HepG2 (cell line): ENCODE data around the gene CEP250.

Source experiments
- BHLHE40 ChIP-seq: IDR thresholded peaks from 2 replicates; pipeline ENCODE4 v1.6.1; 2011; ENCODE audit warnings: low read length, improper control_type of control experiment
- CBX5 ChIP-seq: sonication (generic); formaldehyde crosslinking; IDR thresholded peaks from 2 replicates; pipeline ENCODE4 v1.4.0; 2020; ENCODE audit warnings: missing genetic modification reagents, borderline replicate concordance
- CENPT ChIP-seq: sonication (generic); formaldehyde crosslinking; IDR thresholded peaks from 2 replicates; pipeline ENCODE4 v1.8.0; 2022; ENCODE audit warnings: low read depth, mild to moderate bottlenecking, moderate library complexity, missing genetic modification reagents
- CREM ChIP-seq, 2 experiments: sonication (generic) in 1 of 2; formaldehyde crosslinking in 1 of 2; IDR thresholded peaks; 2 replicates each; pipeline versions ENCODE4 v1.4.0 to v1.6.1; 2016 to 2020; ENCODE audit warnings: antibody characterized with exemption in 1 of 2, mild to moderate bottlenecking in 1 of 2, missing genetic modification reagents in 1 of 2
- CTCF ChIP-seq: sonication (generic); formaldehyde crosslinking; IDR thresholded peaks from 2 replicates; pipeline ENCODE4 v1.5.0; 2020; ENCODE audit warnings: mild to moderate bottlenecking, missing genetic modification reagents, moderate library complexity
- EZH2 ChIP-seq: conservative IDR thresholded peaks from 2 replicates; pipeline ENCODE4 v1.6.1; 2012; ENCODE audit warnings: mild to moderate bottlenecking, low read depth, low read length, moderate library complexity
- HDAC1 ChIP-seq: sonication (generic); formaldehyde crosslinking; IDR thresholded peaks from 2 replicates; pipeline ENCODE4 v1.5.1; 2020; ENCODE audit warnings: mild to moderate bottlenecking, missing genetic modification reagents
- THRA ChIP-seq: sonication (generic); formaldehyde crosslinking; IDR thresholded peaks from 2 replicates; pipeline ENCODE4 v1.4.0; 2020; ENCODE audit warnings: missing genetic modification reagents, borderline replicate concordance
- YY1 ChIP-seq: IDR thresholded peaks from 2 replicates; pipeline ENCODE4 v1.6.1; 2011; ENCODE audit warnings: low read length, low read depth, moderate library complexity, mild to moderate bottlenecking; ENCODE audit not compliant: insufficient read depth, insufficient replicate concordance
- ZNF740 ChIP-seq: sonication (generic); formaldehyde crosslinking; IDR thresholded peaks from 2 replicates; pipeline ENCODE4 v1.4.0; 2020; ENCODE audit warnings: missing genetic modification reagents

- TF ChIP-seq HDAC1 (CRISPR knock-in tag): no peak
- TF ChIP-seq ZNF740 (CRISPR knock-in tag): no peak
- TF ChIP-seq BHLHE40: no peak
- no peak for TF ChIP-seq THRA
- TF ChIP-seq CBX5 (CRISPR knock-in tag): no peak
- TF ChIP-seq EZH2: no peak
- TF ChIP-seq CREM (IDR thresholded peaks at IDR 0.05): no peak
- TF ChIP-seq CREM (CRISPR knock-in tag; IDR thresholded peaks at IDR 0.05): no peak
- no peak for TF ChIP-seq CENPT (CRISPR knock-in tag)
- TF ChIP-seq CTCF (CRISPR knock-in tag): no peak
- no peak for TF ChIP-seq YY1
Measured at GRCh38 chr20:35527122-35527769, 71.8 kb downstream of the CEP250 start.
